ENCODE measurements around the gene YDJC.
"Not testable (repeated sequence)": the region's sequence is repeated elsewhere in the genome, so short reads cannot be mapped to it uniquely, and the experiment has no call there.

YDJC gene

GRCh38 chr22:21621025-21621424 lies 8.8 kb downstream of the YDJC start:
- Histone ChIP-seq H3K4me2 (ENCODE audit: insufficient read depth, low read length) (no peak overlapping the region), H4K20me1 (ENCODE audit: insufficient read depth, low read length) (peaks cover 75% of the 10 kb centered on the region)
- no peak for DNase-seq

GRCh38 chr22:21617337-21617736 lies 12.5 kb downstream of the YDJC start:
- Histone ChIP-seq H3K79me2 (ENCODE audit: insufficient read depth, low read length) (peaks cover 91% of the 10 kb centered on the region), H3K36me3 (ENCODE audit: insufficient read depth, low read length) (peaks cover 71% of the 10 kb centered on the region), H4K20me1 (ENCODE audit: insufficient read depth, low read length) (peaks cover 72% of the 10 kb centered on the region)
- not testable (repeated sequence) for H3K27ac ChIP-seq (ENCODE audit: low read length); H2AFZ ChIP-seq (ENCODE audit: low read depth, low read length); H3K27me3 ChIP-seq (ENCODE audit: insufficient read depth, low read length, poor library complexity); H3K4me3 ChIP-seq (ENCODE audit: low read depth in 1 of 2, low read length in 2 of 2); H3K9me3 ChIP-seq (ENCODE audit: insufficient read depth, low read length, severe bottlenecking); H3K4me1 ChIP-seq (ENCODE audit: insufficient read depth, low read length); H3K9ac ChIP-seq (ENCODE audit: low read depth, low read length); H3K4me2 ChIP-seq (ENCODE audit: insufficient read depth, low read length); ATAC-seq (ENCODE audit: insufficient read depth, low read depth); DNase-seq

More at GRCh38 chr22:21621025-21621424, 8.8 kb downstream of the YDJC start:
- ATAC-seq (ENCODE audit: insufficient read depth, low read depth) = no peak
- TF ChIP-seq CTCF (IDR thresholded peaks at IDR 0.05; ENCODE audit: borderline replicate concordance, extremely low read depth, low read length, poor library complexity, severe bottlenecking) (no peak), EZH2 (IDR thresholded peaks at IDR 0.05; ENCODE audit: borderline replicate concordance, low read depth, low read length, severe bottlenecking) (no peak)
- Histone ChIP-seq H3K9me3 (ENCODE audit: insufficient read depth, low read length, severe bottlenecking) (no peaks in the 10 kb centered on the region), H3K79me2 (ENCODE audit: insufficient read depth, low read length) (peaks cover 91% of the 10 kb centered on the region), H3K36me3 (ENCODE audit: insufficient read depth, low read length) (peaks cover 63% of the 10 kb centered on the region), H2AFZ (ENCODE audit: low read depth, low read length) (no peak overlapping the region), H3K27me3 (ENCODE audit: insufficient read depth, low read length, poor library complexity) (no peaks in the 10 kb centered on the region), H3K27ac (ENCODE audit: low read length) (no peak overlapping the region), H3K4me1 (ENCODE audit: insufficient read depth, low read length) (no peaks in the 10 kb centered on the region), H3K9ac (ENCODE audit: low read depth, low read length) (no peak overlapping the region), H3K4me3 (ENCODE audit: low read depth in 1 of 2, low read length in 2 of 2) (no peak overlapping the region)

- no peak overlapping the region for H3K9ac ChIP-seq (ENCODE audit: low read depth, low read length)
- no peak overlapping the region for H3K4me2 ChIP-seq (ENCODE audit: insufficient read depth, low read length)
- no peaks in the 10 kb centered on the region for H3K9me3 ChIP-seq (ENCODE audit: insufficient read depth, low read length, severe bottlenecking)
- no peaks in the 10 kb centered on the region for H3K27me3 ChIP-seq (ENCODE audit: insufficient read depth, low read length, poor library complexity)
- no peak for DNase-seq
- H2AFZ ChIP-seq (ENCODE audit: low read depth, low read length) = no peak overlapping the region
- ATAC-seq (ENCODE audit: insufficient read depth, low read depth) = no peak
- no peak overlapping the region for H3K4me3 ChIP-seq (ENCODE audit: low read depth in 1 of 2, low read length in 2 of 2)
- TF ChIP-seq CTCF (IDR thresholded peaks at IDR 0.05; ENCODE audit: borderline replicate concordance, extremely low read depth, low read length, poor library complexity, severe bottlenecking) = no peak
- no peak for TF ChIP-seq EZH2 (IDR thresholded peaks at IDR 0.05; ENCODE audit: borderline replicate concordance, low read depth, low read length, severe bottlenecking)
- H3K4me1 ChIP-seq (ENCODE audit: insufficient read depth, low read length) = no peaks in the 10 kb centered on the region
- peaks cover 71% of the 10 kb centered on the region for H4K20me1 ChIP-seq (ENCODE audit: insufficient read depth, low read length)
- H3K79me2 ChIP-seq (ENCODE audit: insufficient read depth, low read length) = peaks cover 93% of the 10 kb centered on the region
- H3K36me3 ChIP-seq (ENCODE audit: insufficient read depth, low read length) = peaks cover 75% of the 10 kb centered on the region
- H3K27ac ChIP-seq (ENCODE audit: low read length) = no peak overlapping the region
These were observed 14.1 kb downstream of the YDJC start for GRCh38 chr22:21615731-21616130.

- Histone ChIP-seq H3K4me1 (ENCODE audit: insufficient read depth, low read length) (no peaks in the 10 kb centered on the region), H3K9me3 (ENCODE audit: insufficient read depth, low read length, severe bottlenecking) (no peaks in the 10 kb centered on the region), H3K4me2 (ENCODE audit: insufficient read depth, low read length) (no peak overlapping the region), H3K27me3 (ENCODE audit: insufficient read depth, low read length, poor library complexity) (no peaks in the 10 kb centered on the region), H4K20me1 (ENCODE audit: insufficient read depth, low read length) (peaks cover 69% of the 10 kb centered on the region), H3K9ac (ENCODE audit: low read depth, low read length) (no peak overlapping the region), H3K79me2 (ENCODE audit: insufficient read depth, low read length) (peaks cover 92% of the 10 kb centered on the region), H2AFZ (ENCODE audit: low read depth, low read length) (no peak overlapping the region), H3K4me3 (ENCODE audit: low read depth in 1 of 2, low read length in 2 of 2) (no peak overlapping the region), H3K36me3 (ENCODE audit: insufficient read depth, low read length) (peaks cover 71% of the 10 kb centered on the region), H3K27ac (ENCODE audit: low read length) (no peak overlapping the region)
- ATAC-seq (ENCODE audit: insufficient read depth, low read depth) (no peak), DNase-seq (no peak)
- no peak for TF ChIP-seq CTCF (IDR thresholded peaks at IDR 0.05; ENCODE audit: borderline replicate concordance, extremely low read depth, low read length, poor library complexity, severe bottlenecking)
- no peak for TF ChIP-seq EZH2 (IDR thresholded peaks at IDR 0.05; ENCODE audit: borderline replicate concordance, low read depth, low read length, severe bottlenecking)
These were observed 16.1 kb downstream of the YDJC start for GRCh38 chr22:21613553-21614233.
